Measurements from ENCODE around the gene TREH.

- no peak for TF ChIP-seq CTCF (IDR thresholded peaks at IDR 0.05; ENCODE audit: insufficient read depth, low read depth, low read length)
- no peak for TF ChIP-seq EZH2 (IDR thresholded peaks at IDR 0.05; ENCODE audit: insufficient read depth, low read length)
Measured at GRCh38 chr11:118621784-118622375, 57.6 kb downstream of the TREH start.
